Mesendoderm (in vitro differentiated cells): ENCODE results near the gene PSTPIP2.

Experiments
- DNase-seq: peaks from one replicate; pipeline ENCODE4 v3.0.0; 2013
- H2AK5ac ChIP-seq: 2 replicates; pipeline ENCODE4 v1.6.1; 2013; ENCODE audit warnings: low read length, inconsistent platforms
- H2BK120ac ChIP-seq: 2 replicates; pipeline ENCODE4 v1.6.1; 2013; ENCODE audit warnings: low read depth, mild to moderate bottlenecking, low read length, moderate library complexity, mixed read lengths
- H2BK15ac ChIP-seq: replicated peaks from 2 replicates; pipeline ENCODE4 v1.6.1; 2013; ENCODE audit warnings: low read depth, mild to moderate bottlenecking, moderate library complexity
- H2BK5ac ChIP-seq: 2 replicates; pipeline ENCODE4 v1.6.1; 2013; ENCODE audit warnings: low read length, inconsistent platforms
- H3K18ac ChIP-seq: 2 replicates; pipeline ENCODE4 v1.6.1; 2013; ENCODE audit warnings: mild to moderate bottlenecking, low read length, mixed read lengths
- H3K23ac ChIP-seq: one replicate; pipeline ENCODE4 v1.6.1; 2013; ENCODE audit warnings: low read length
- H3K27ac ChIP-seq: 2 replicates; pipeline ENCODE4 v1.5.1; 2013; ENCODE audit warnings: low read depth, mild to moderate bottlenecking, inconsistent platforms, low read length, moderate library complexity
- H3K27me3 ChIP-seq: 2 replicates; pipeline ENCODE4 v1.6.1; 2013; ENCODE audit warnings: low read length, control low read depth, mild to moderate bottlenecking, inconsistent platforms; ENCODE audit not compliant: insufficient read depth, poor library complexity
- H3K36me3 ChIP-seq: 2 replicates; pipeline ENCODE4 v1.6.1; 2013; ENCODE audit warnings: low read length, inconsistent platforms; ENCODE audit not compliant: control insufficient read depth, insufficient read depth
- H3K4ac ChIP-seq: one replicate; pipeline ENCODE4 v1.6.1; 2013; ENCODE audit warnings: low read depth, mild to moderate bottlenecking, low read length, moderate library complexity
- H3K4me1 ChIP-seq: 2 replicates; pipeline ENCODE4 v1.6.1; 2013; ENCODE audit warnings: low read depth, low read length, inconsistent platforms; ENCODE audit not compliant: control insufficient read depth
- H3K4me2 ChIP-seq: 2 replicates; pipeline ENCODE4 v1.6.1; 2013; ENCODE audit warnings: low read length
- H3K4me3 ChIP-seq: 2 replicates; pipeline ENCODE4 v1.5.1; 2013; ENCODE audit warnings: mild to moderate bottlenecking, low read length
- H3K56ac ChIP-seq: one replicate; pipeline ENCODE4 v1.6.1; 2013; ENCODE audit warnings: low read length
- H3K79me1 ChIP-seq: 2 replicates; pipeline ENCODE4 v1.6.1; 2013; ENCODE audit warnings: low read length, inconsistent platforms
- H3K79me2 ChIP-seq: 2 replicates; pipeline ENCODE4 v1.6.1; 2013; ENCODE audit warnings: mild to moderate bottlenecking, low read length; ENCODE audit not compliant: control insufficient read depth, insufficient read depth
- H3K9ac ChIP-seq: 2 replicates; pipeline ENCODE4 v1.6.1; 2013; ENCODE audit warnings: low read length, inconsistent platforms
- H4K5ac ChIP-seq: one replicate; pipeline ENCODE4 v1.6.1; 2013; ENCODE audit warnings: low read length
- H4K8ac ChIP-seq: one replicate; pipeline ENCODE4 v1.6.1; 2013; ENCODE audit warnings: low read depth, mild to moderate bottlenecking, control low read depth, low read length, moderate library complexity
- WGBS: extraction: QIAGEN DNeasy Blood & Tissue Kit; methylation state at CpG from one replicate; pipeline ENCODE4 v1.1.7; 2013; ENCODE audit warnings: low lambda C conversion rate, missing lambda C conversion rate; ENCODE audit not compliant: insufficient coverage; ENCODE audit errors: extremely low coverage; 5-methylcytosine and 5-hydroxymethylcytosine counted together

The PSTPIP2 gene

GRCh38 chr18:46028536-46028891 is 43.5 kb downstream of the PSTPIP2 start:
- 100% methylated on average over 2 of the region's 7 CpGs for WGBS
- peaks cover 12% of the 10 kb centered on the region for H3K27me3 ChIP-seq
- H3K36me3 ChIP-seq, result no peaks in the 10 kb centered on the region
- no peak overlapping the region for H2BK5ac ChIP-seq
- peak overlapping the region; percentile 84 for H3K56ac ChIP-seq
- no peak overlapping the region for H2AK5ac ChIP-seq
- H4K5ac ChIP-seq, result no peak overlapping the region
- H3K4me3 ChIP-seq, result no peak overlapping the region
- H3K4ac ChIP-seq, result no peak overlapping the region
- peak overlapping the region; percentile 75 for H3K18ac ChIP-seq
- no peaks in the 10 kb centered on the region for H3K79me2 ChIP-seq
- no peak overlapping the region for H3K23ac ChIP-seq
- H3K79me1 ChIP-seq, result no peaks in the 10 kb centered on the region
- DNase-seq, result no peak
- peak overlapping the region; percentile 74 for H3K4me2 ChIP-seq
- no peak overlapping the region for H2BK15ac ChIP-seq
- no peak overlapping the region for H3K27ac ChIP-seq
- H3K4me1 ChIP-seq, result no peaks in the 10 kb centered on the region
- peak overlapping the region; percentile 68 for H3K9ac ChIP-seq
- no peak overlapping the region for H4K8ac ChIP-seq
- H2BK120ac ChIP-seq, result no peak overlapping the region

DNA sequence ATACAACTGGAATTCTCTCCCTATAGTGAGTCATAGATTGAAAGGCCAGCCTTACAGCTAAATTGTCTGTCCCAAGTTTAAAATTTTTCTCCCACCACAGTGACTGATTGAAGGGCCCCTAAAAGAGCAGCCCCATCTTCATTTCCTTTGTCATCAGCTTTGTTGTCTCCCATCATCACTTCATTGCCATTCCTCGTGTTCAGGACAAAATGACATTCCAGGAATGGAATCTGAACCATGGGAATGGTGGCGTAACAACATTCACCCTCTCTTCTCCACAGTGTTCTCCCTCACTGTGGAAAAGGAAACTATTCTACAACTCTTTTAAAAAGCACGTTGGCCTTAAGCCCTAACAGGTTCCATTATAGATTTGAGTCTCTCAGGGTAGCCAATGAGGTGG is 52.1 kb downstream of the PSTPIP2 start:
- Histone ChIP-seq H3K27ac (no peak overlapping the region), H3K23ac (no peak overlapping the region), H2BK5ac (no peak overlapping the region), H3K4ac (no peak overlapping the region), H3K4me1 (no peaks in the 10 kb centered on the region), H3K9ac (no peak overlapping the region), H3K27me3 (no peaks in the 10 kb centered on the region), H3K79me2 (no peaks in the 10 kb centered on the region), H2BK15ac (no peak overlapping the region), H4K5ac (no peak overlapping the region), H4K8ac (no peak overlapping the region), H3K4me2 (no peak overlapping the region), H3K56ac (no peak overlapping the region), H3K4me3 (no peak overlapping the region), H3K36me3 (no peaks in the 10 kb centered on the region), H3K79me1 (no peaks in the 10 kb centered on the region), H2AK5ac (no peak overlapping the region), H2BK120ac (no peak overlapping the region), H3K18ac (no peak overlapping the region)
- DNase-seq, result peak; percentile 29
- WGBS, result no CpG with 5 or more reads among the region's 3 CpGs

- H3K79me1 ChIP-seq, result no peaks in the 10 kb centered on the region
- H3K18ac ChIP-seq, result no peak overlapping the region
- H3K4me2 ChIP-seq, result no peak overlapping the region
- no peak overlapping the region for H3K9ac ChIP-seq
- no peak overlapping the region for H3K4me3 ChIP-seq
- H3K79me2 ChIP-seq, result no peaks in the 10 kb centered on the region
- no peak overlapping the region for H2AK5ac ChIP-seq
- no peaks in the 10 kb centered on the region for H3K27me3 ChIP-seq
- H3K4ac ChIP-seq, result no peak overlapping the region
- no peak for DNase-seq
- H3K27ac ChIP-seq, result no peak overlapping the region
- no CpG with 5 or more reads among the region's 5 CpGs for WGBS
- no peak overlapping the region for H2BK120ac ChIP-seq
- H2BK15ac ChIP-seq, result no peak overlapping the region
- no peak overlapping the region for H4K5ac ChIP-seq
- H4K8ac ChIP-seq, result no peak overlapping the region
- H3K4me1 ChIP-seq, result no peaks in the 10 kb centered on the region
- H3K56ac ChIP-seq, result no peak overlapping the region
- no peak overlapping the region for H3K23ac ChIP-seq
- H2BK5ac ChIP-seq, result no peak overlapping the region
- H3K36me3 ChIP-seq, result no peaks in the 10 kb centered on the region
Observed at GRCh38 chr18:46013484-46014189, 58.4 kb downstream of the PSTPIP2 start.

GRCh38 chr18:46010676-46011075 is 61.4 kb downstream of the PSTPIP2 start:
- Histone ChIP-seq H3K4me2 (no peak overlapping the region), H3K23ac (no peak overlapping the region), H3K79me2 (no peaks in the 10 kb centered on the region), H3K18ac (no peak overlapping the region), H3K36me3 (no peaks in the 10 kb centered on the region), H3K27me3 (no peaks in the 10 kb centered on the region), H2AK5ac (no peak overlapping the region), H4K8ac (no peak overlapping the region), H2BK15ac (no peak overlapping the region), H3K4me3 (no peak overlapping the region), H2BK120ac (no peak overlapping the region), H3K79me1 (no peaks in the 10 kb centered on the region), H3K4ac (no peak overlapping the region), H3K9ac (no peak overlapping the region), H3K4me1 (no peaks in the 10 kb centered on the region), H3K56ac (no peak overlapping the region), H4K5ac (no peak overlapping the region), H2BK5ac (no peak overlapping the region), H3K27ac (no peak overlapping the region)
- WGBS, result no CpG with 5 or more reads among the region's 4 CpGs
- no peak for DNase-seq

DNA sequence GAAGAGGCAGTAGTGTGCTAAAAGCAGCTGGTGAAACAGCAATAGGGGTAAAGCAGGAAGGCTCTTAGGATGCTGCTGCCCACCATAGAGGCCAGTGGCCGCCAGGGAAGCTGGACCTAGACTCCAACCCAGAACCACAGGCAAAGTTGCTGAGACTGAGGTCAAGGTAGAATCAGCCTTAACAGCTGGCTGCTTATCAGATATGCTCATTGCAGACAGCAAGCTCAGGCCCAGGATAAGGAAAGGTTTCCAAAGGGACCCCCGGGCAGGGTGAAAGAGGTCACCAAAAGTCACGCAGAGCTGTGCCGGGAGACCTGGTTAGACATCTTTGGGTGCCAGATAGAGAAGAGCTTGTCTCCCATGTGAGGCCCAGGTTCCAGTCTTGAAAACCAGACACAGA is 62.0 kb downstream of the PSTPIP2 start:
- Histone ChIP-seq H3K4me1 (no peaks in the 10 kb centered on the region), H2BK15ac (no peak overlapping the region), H3K18ac (no peak overlapping the region), H2BK120ac (no peak overlapping the region), H4K5ac (no peak overlapping the region), H3K56ac (no peak overlapping the region), H4K8ac (no peak overlapping the region), H3K27ac (no peak overlapping the region), H3K79me1 (no peaks in the 10 kb centered on the region), H3K27me3 (no peaks in the 10 kb centered on the region), H3K4me3 (no peak overlapping the region), H3K9ac (no peak overlapping the region), H3K36me3 (no peaks in the 10 kb centered on the region), H2BK5ac (no peak overlapping the region), H3K4me2 (no peak overlapping the region), H2AK5ac (no peak overlapping the region), H3K79me2 (no peaks in the 10 kb centered on the region), H3K23ac (no peak overlapping the region), H3K4ac (no peak overlapping the region)
- DNase-seq, result no peak
- no CpG with 5 or more reads among the region's 4 CpGs for WGBS
